K562 (cell line): ENCODE results near the gene ATAD3B. TPM values are rescaled to one million over a fixed set of nuclear protein-coding genes. Genes with fewer than 3 reads are reported as not detected.

Source experiments
- CAMTA2 ChIP-seq: fragments of 250-450 bp; sonication (Bioruptor Pico); conservative IDR thresholded peaks from 2 replicates; pipeline ENCODE4 v1.5.1; 2022
- CBFA2T3 ChIP-seq: fragments of 450-650 bp; IDR thresholded peaks from 2 replicates; pipeline ENCODE4 v1.6.1; 2017
- CTBP1 ChIP-seq: fragments of 450-650 bp; IDR thresholded peaks from 2 replicates; pipeline ENCODE4 v1.6.1; 2016; ENCODE audit warnings: borderline replicate concordance
- CTCFL ChIP-seq: IDR thresholded peaks from 2 replicates; pipeline ENCODE4 v1.6.1; 2011; ENCODE audit warnings: borderline replicate concordance, low read depth, mild to moderate bottlenecking, moderate library complexity, low read length; ENCODE audit not compliant: insufficient read depth, poor library complexity, severe bottlenecking
- ELF2 ChIP-seq: fragments of 250-450 bp; sonication (Bioruptor Pico); IDR thresholded peaks from 2 replicates; pipeline ENCODE4 v1.5.0; 2021; ENCODE audit warnings: mild to moderate bottlenecking
- MCM7 ChIP-seq, 2 experiments: fragments of 450-650 bp; IDR thresholded peaks; 2 replicates each; pipeline ENCODE4 v1.6.1; 2016 to 2018
- NFIX ChIP-seq: fragments of 250-450 bp; sonication (Bioruptor Pico); IDR thresholded peaks from 2 replicates; pipeline ENCODE4 v1.4.0; 2020; ENCODE audit warnings: low read depth, mild to moderate bottlenecking, moderate library complexity
- SFPQ ChIP-seq: fragments of 200-400 bp; formaldehyde crosslinking; IDR thresholded peaks from 2 replicates; pipeline ENCODE4 v1.6.1; 2017; ENCODE audit warnings: mild to moderate bottlenecking, low read depth, low read length, moderate library complexity
- ZNF609 ChIP-seq: sonication (generic); formaldehyde crosslinking; IDR thresholded peaks from 2 replicates; pipeline ENCODE4 v1.8.1; 2023; ENCODE audit warnings: missing genetic modification reagents, mild to moderate bottlenecking, borderline replicate concordance
- ZNF717 ChIP-seq: fragments of 250-450 bp; sonication (Bioruptor Pico); IDR thresholded peaks from 2 replicates; pipeline ENCODE4 v1.5.0; 2021
- ZNF76 ChIP-seq: fragments of 250-450 bp; sonication (Bioruptor Pico); IDR thresholded peaks from 2 replicates; pipeline ENCODE4 v1.4.0; 2020; ENCODE audit warnings: mild to moderate bottlenecking, moderate library complexity, borderline replicate concordance
- polyA plus RNA-seq, 8 experiments: library from polyadenylated mRNA; depleted of rRNA in 4 of 8; stranded (reverse) in 5 of 8; unstranded in 3 of 8; fragments of >200 nt; fragmentation: Nextera tagmentation in 2 of 8; fragmentation: Illumina TruSeq in 1 of 8; extraction: Ambion mirVana in 2 of 8; extraction: Trizol in 1 of 8; gene quantifications; 2 replicates each; pipeline versions ENCODE4 v1.2.1 to v1.2.3, GENCODE V29; 2011 to 2014; ENCODE audit warnings: inconsistent platforms in 1 of 8, missing spikeins in 1 of 8
- total RNA-seq, 7 experiments: library from RNA; depleted of rRNA in 6 of 7; stranded (reverse); fragments of >200 nt in 6 of 7; fragmentation: Illumina TruSeq in 2 of 7; extraction: Trizol in 2 of 7; gene quantifications; 2 replicates each; pipeline versions ENCODE4 v1.2.1 to v1.2.3, GENCODE V29; 2011 to 2021; ENCODE audit warnings: low replicate concordance in 1 of 7

ATAD3B gene
- total and polyA plus RNA-seq, 9 of the 15 experiments (the other 6 are each of a cell fraction or from before 2014, with no cell fraction given), result 0.07 to 113 (median 27.7) TPM

DNA sequence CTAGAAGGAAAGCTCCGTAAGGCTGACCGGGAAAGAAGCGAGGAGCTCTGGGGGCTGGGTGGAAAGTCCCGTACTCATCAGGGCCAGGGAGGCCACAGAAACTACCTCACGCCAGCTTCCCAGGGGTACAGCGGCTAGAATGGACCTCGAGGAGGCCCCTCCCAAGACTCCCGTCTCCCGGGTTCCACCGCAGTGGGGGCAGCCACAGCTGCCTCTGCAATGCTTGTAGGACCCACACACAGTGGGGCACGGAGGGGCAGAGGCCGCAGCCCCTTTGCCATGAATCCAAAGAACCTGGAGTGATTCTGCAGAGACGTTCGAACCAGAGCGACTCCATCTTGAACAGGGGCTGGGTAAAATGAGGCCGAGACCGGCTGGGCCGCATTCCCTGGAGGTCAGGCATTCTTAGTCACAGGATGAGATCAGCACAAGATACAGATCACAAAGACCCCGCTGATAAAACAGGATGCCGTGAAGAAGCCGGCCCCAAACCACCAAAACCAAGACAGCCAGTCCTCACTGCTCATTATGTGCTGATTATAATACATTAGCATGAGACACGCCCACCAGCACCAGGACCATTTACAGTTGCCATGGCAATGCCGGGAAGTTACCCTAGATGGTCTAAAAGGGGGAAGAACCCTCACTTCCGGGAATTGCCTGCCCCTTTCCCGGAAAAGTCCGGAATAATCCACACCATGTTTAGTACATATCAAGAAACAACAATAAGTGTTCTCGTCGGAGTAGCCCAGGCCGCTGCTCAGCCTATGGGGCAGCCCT is 48.9 kb upstream of the ATAD3B start (continued):
- TF ChIP-seq CTCFL (no peak), CTBP1 (0 out of 2 replicates have a peak, but pooled peaks have one; percentile 15), MCM7 (IDR thresholded peaks at IDR 0.05) (no peak), CAMTA2 (CRISPR knock-in tag) (no peak), NFIX (CRISPR knock-in tag) (no peak), ZNF76 (CRISPR knock-in tag) (peak; percentile 91), SFPQ (no peak), CBFA2T3 (no peak), ELF2 (CRISPR knock-in tag) (peak; percentile 51; the same call in 1 of the 2 replicates), ZNF717 (CRISPR knock-in tag) (no peak), ZNF609 (CRISPR knock-in tag) (no peak)
